Stimulated activated CD4-positive, alpha-beta T cell treated with anti-CD3 and anti-CD28 coated beads, Interleukin-1b, Interleukin-23, amount 100 ng/mL, for 1 hour (primary cell): ENCODE data around the gene MAP3K5.
"Not testable (repeated sequence)": the region's sequence is repeated elsewhere in the genome, so short reads cannot be mapped to it uniquely, and the experiment has no call there.

ENCODE experiments used
- DNase-seq, 2 donors: peaks; one replicate each; pipeline ENCODE4 v3.0.0-alpha.2; 2020; ENCODE audit warnings: low read depth in 2 of 2

Gene MAP3K5

GRCh38 chr6:136792410-136793262 is at the start of gene MAP3K5:
Gene MAP3K5, minus strand, starts transcription at chr6:136792477. Its CDS starts 320 bp downstream, at chr6:136792157.
- DNase-seq: peak; percentile 87 to 90

GRCh38 chr6:136840276-136841001 is 48.2 kb upstream of the MAP3K5 start:
- no peak for DNase-seq

- DNase-seq: no peak
Measured at GRCh38 chr6:136831873-136832562, 39.7 kb upstream of the MAP3K5 start.

- no peak for DNase-seq
Measured at GRCh38 chr6:136826216-136826615, 33.9 kb upstream of the MAP3K5 start.

GRCh38 chr6:136823128-136823660 is 30.9 kb upstream of the MAP3K5 start:
- no peak for DNase-seq

GRCh38 chr6:136822376-136823127 is 30.3 kb upstream of the MAP3K5 start, which contains the start of gene PEX7:
Gene PEX7, plus strand, starts transcription at chr6:136822592. Its CDS starts 74 bp downstream, at chr6:136822666.
- peak; percentile 65 to 71 for DNase-seq

GRCh38 chr6:136822046-136822375 is 29.7 kb upstream of the MAP3K5 start:
- DNase-seq: no peak

GRCh38 chr6:136820561-136820960 is 28.3 kb upstream of the MAP3K5 start:
- DNase-seq: no peak

- DNase-seq: no peak
Measured at GRCh38 chr6:136816656-136817055, 24.4 kb upstream of the MAP3K5 start.

- DNase-seq: not testable (repeated sequence)
Measured at GRCh38 chr6:136815608-136816007, 23.3 kb upstream of the MAP3K5 start.

- no peak for DNase-seq
Measured at GRCh38 chr6:136812174-136812573, 19.9 kb upstream of the MAP3K5 start.

GRCh38 chr6:136811272-136811671 is 19.0 kb upstream of the MAP3K5 start:
- no peak for DNase-seq

GRCh38 chr6:136809091-136809860 is 17.0 kb upstream of the MAP3K5 start:
- DNase-seq: no peak

GRCh38 chr6:136803608-136804007 is 11.3 kb upstream of the MAP3K5 start:
- DNase-seq: no peak

- DNase-seq: no peak
Measured at GRCh38 chr6:136801581-136801980, 9.3 kb upstream of the MAP3K5 start.

- no peak for DNase-seq
Measured at GRCh38 chr6:136798044-136798443, 5.8 kb upstream of the MAP3K5 start.

- DNase-seq: no peak
Measured at GRCh38 chr6:136795996-136796395, 3.7 kb upstream of the MAP3K5 start.

- no peak for DNase-seq
Measured at GRCh38 chr6:136795386-136795785, 3.1 kb upstream of the MAP3K5 start.

- DNase-seq: no peak
Measured at GRCh38 chr6:136793363-136793762, 1.1 kb upstream of the MAP3K5 start.

- no peak for DNase-seq
Measured at GRCh38 chr6:136792095-136792409, 225 bp downstream of the MAP3K5 start.
